Mesodermal cell (in vitro differentiated cells): ENCODE results near the gene EMD.
A peak's percentile ranks its signal among the peaks of the same experiment; 100 is the strongest.
"Not testable (repeated sequence)": the region's sequence is repeated elsewhere in the genome, so short reads cannot be mapped to it uniquely, and the experiment has no call there.

Source experiments
- H3K27ac ChIP-seq: 2 replicates; pipeline ENCODE4 v1.7.0; 2013; ENCODE audit warnings: mild to moderate bottlenecking, low read depth, low read length, moderate library complexity; ENCODE audit not compliant: severe bottlenecking
- H3K36me3 ChIP-seq: 2 replicates; pipeline ENCODE4 v1.7.1; 2013; ENCODE audit warnings: mild to moderate bottlenecking, low read length, moderate library complexity; ENCODE audit not compliant: control insufficient read depth, insufficient read depth
- H3K4me1 ChIP-seq: one replicate; pipeline ENCODE4 v1.7.1; 2013; ENCODE audit warnings: mild to moderate bottlenecking, low read length; ENCODE audit not compliant: insufficient read depth, control insufficient read depth, poor library complexity, severe bottlenecking
- H3K4me3 ChIP-seq: 2 replicates; pipeline ENCODE4 v1.7.0; 2013; ENCODE audit warnings: low read length, control low read depth, mild to moderate bottlenecking; ENCODE audit not compliant: insufficient read depth, poor library complexity, severe bottlenecking; ENCODE audit errors: extremely low read depth
- H3K9me3 ChIP-seq: 2 replicates; pipeline ENCODE4 v1.7.1; 2013; ENCODE audit warnings: mild to moderate bottlenecking, low read length, moderate library complexity; ENCODE audit not compliant: control insufficient read depth
- WGBS, 2 experiments: methylation state at CpG; one replicate each; pipeline ENCODE4 v1.1.5; 2013; ENCODE audit warnings: missing lambda C conversion rate in 2 of 2; ENCODE audit not compliant: insufficient coverage in 2 of 2; 5-methylcytosine and 5-hydroxymethylcytosine counted together

The EMD gene

DNA sequence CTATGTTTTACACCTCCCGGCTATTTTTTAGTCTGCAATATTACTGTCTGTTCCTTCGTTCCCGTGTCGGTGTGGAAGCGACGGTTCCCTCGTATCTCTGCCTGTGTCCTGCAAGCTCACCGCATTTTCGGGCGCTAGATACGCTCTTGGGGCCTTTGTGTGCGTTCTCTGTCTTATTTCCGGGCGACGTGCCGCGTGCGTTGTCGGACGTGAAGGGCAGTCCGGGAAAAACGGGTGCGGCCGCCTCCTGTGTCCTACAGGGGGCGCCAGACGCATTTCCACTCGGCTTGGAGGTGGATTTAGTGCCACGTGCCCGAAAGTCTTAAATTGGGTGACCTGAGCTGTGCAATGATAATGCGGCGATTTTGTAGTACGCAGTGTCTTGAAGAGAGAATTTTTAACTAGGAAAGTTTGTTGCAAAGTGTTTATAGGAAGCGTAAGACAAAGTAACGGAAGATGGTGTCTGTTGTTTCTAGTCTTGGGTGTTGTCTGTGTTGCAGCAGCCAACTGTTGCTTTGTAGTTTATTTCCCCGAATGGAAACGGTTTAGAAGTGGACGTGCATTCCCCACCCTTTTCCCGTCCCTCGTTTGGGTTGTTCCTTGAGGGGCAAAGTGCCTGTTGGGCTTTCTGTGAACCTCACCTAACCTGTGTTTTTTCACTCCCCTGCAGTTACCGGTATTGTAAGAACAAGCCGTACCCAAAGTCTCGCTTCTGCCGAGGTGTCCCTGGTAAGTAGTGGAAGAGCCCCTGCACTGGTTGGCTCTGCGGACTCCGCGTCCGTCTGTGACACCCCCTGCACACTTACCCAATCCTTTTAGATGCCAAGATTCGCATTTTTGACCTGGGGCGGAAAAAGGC lies 19.8 kb downstream of the EMD start:
- H3K4me3 ChIP-seq, result peak overlapping the region; percentile 65
- 0 to 1% methylated on average over 10 to 29 of the region's 49 CpGs for WGBS, 2 experiments
- H3K36me3 ChIP-seq, result peaks cover 18% of the 10 kb centered on the region
- H3K27ac ChIP-seq, result peak overlapping the region; percentile 98
- H3K9me3 ChIP-seq, result no peaks in the 10 kb centered on the region
- no peaks in the 10 kb centered on the region for H3K4me1 ChIP-seq

DNA sequence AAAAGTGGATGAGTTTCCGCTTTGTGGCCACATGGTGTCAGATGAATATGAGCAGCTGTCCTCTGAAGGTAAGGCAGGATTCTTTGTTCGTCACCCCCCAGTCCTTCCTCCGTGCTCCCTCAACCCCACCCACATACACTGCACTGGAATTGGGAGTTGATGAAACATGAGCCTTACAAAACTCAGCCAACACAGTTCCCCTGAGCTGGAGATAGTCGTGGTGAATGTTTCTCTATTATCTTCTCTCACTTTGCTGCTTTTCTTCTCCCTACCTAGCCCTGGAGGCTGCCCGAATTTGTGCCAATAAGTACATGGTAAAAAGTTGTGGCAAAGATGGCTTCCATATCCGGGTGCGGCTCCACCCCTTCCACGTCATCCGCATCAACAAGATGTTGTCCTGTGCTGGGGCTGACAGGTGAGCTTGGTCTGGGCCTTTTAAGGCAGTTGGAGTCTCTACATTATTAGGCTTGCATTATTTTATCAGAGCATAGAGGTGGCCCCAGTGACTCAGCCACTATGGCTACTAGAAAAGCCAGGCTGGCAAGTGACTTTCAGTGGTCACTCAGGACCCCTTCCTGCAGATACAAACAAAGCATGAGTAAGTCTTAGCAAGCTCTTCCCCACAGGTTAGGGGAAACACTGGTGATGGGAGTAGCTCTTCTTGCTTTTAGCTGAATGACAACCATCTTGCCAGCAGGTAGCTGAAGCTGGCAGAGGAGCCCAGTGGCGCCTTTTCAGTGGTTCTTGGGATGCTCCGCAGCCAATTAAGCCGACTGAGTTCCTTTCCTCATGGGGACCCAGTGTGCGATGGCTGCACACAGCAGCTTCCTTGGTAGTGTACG lies 20.7 kb downstream of the EMD start:
- H3K4me3 ChIP-seq, result peak overlapping the region; percentile 65
- H3K9me3 ChIP-seq, result no peaks in the 10 kb centered on the region
- 90 to 96% methylated on average over 2 to 3 of the region's 14 CpGs for WGBS, 2 experiments
- H3K27ac ChIP-seq, result peak overlapping the region; percentile 98
- H3K36me3 ChIP-seq, result peaks cover 18% of the 10 kb centered on the region
- H3K4me1 ChIP-seq, result no peaks in the 10 kb centered on the region

DNA sequence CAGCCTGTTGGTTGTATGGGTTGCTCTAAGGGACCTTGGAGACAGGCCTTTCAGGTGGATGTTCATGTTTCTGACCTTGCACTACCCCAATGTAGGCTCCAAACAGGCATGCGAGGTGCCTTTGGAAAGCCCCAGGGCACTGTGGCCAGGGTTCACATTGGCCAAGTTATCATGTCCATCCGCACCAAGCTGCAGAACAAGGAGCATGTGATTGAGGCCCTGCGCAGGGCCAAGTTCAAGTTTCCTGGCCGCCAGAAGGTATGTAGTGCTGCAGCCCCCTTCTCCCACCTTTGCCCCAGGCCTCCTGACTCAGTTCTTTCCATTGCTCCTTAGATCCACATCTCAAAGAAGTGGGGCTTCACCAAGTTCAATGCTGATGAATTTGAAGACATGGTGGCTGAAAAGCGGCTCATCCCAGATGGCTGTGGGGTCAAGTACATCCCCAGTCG lies 21.3 kb downstream of the EMD start:
- H3K36me3 ChIP-seq, result peaks cover 18% of the 10 kb centered on the region
- not testable (repeated sequence) for H3K4me3 ChIP-seq, H3K27ac ChIP-seq, H3K4me1 ChIP-seq, H3K9me3 ChIP-seq
- 100% methylated on average over 1 of the region's 6 CpGs; no CpG with 5 or more reads in 1 of the 2 experiments for WGBS, 2 experiments

DNA sequence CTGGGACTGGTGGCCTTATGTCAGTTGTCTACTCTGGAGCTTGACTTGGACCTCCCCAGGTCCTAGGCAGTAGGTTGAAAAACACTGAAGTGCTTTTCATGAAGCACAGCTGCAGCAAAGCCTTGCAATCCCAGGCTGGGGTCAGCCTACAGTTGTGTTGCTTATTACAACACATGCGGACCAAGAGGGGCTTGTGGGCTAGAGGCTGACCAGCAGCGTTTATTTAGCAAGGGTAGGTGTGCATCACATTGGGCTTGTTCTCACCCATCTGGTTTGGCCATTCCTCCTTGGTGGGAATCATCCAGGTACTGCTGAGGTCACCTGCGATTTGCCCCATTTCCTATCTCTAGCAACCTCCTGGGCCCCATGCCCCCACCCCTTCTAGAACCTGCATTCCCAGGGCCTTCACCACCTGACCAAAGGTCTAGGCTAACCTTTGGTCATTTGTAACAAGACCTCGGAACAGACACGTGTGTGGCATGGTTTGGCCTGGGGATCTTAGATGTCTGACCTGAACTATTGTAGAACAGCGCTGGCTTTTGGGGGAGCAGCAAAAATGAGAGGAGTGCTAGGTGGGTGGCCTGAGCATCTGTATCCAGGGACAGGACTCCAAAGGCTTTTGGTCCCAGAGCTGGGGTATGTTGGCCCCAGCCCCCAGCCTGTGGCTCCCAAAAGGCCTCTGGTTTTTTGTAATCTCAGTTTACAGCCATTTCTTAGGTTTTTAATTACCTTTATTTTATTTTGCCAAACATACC lies 22.1 kb downstream of the EMD start:
- Histone ChIP-seq H3K36me3 (peaks cover 18% of the 10 kb centered on the region), H3K4me1 (no peaks in the 10 kb centered on the region), H3K9me3 (no peaks in the 10 kb centered on the region), H3K4me3 (no peak overlapping the region), H3K27ac (no peak overlapping the region)
- 82 to 93% methylated on average over 3 of the region's 6 CpGs for WGBS, 2 experiments

GRCh38 chrX:154401918-154402621 lies 23.0 kb downstream of the EMD start:
- Histone ChIP-seq H3K9me3 (no peaks in the 10 kb centered on the region), H3K36me3 (peaks cover 18% of the 10 kb centered on the region), H3K27ac (no peak overlapping the region), H3K4me1 (no peaks in the 10 kb centered on the region), H3K4me3 (no peak overlapping the region)
- 86% methylated on average over 1 of the region's 6 CpGs; no CpG with 5 or more reads in 1 of the 2 experiments for WGBS, 2 experiments

DNA sequence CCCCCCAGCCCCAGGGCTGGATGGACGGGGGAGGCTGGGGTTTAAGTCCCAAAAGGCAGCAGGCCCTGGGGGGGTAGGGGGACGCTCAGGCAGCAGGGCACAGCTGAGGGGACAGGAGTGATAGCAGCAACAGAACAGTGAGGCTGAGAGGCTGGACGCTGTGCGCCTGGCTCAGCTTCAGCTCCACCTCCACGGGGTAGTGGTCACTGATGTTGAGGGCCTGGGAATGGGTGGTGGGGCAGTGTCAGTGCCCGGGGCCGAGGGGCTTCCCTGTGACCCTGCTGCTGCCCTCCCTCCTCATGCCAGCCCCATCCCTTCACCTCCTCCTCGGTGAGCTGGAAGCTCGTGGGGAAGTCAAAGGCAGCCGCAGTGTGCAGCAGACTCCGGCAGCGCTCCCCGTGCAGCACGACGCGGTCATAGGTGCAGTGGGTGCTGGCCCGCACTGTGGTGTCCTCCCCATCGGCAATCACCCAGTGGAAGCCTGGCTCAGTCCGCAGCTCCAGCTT lies 23.6 kb downstream of the EMD start:
- H3K4me3 ChIP-seq, result no peak overlapping the region
- WGBS, 2 experiments, result 91 to 92% methylated on average over 5 to 9 of the region's 19 CpGs
- peaks cover 18% of the 10 kb centered on the region for H3K36me3 ChIP-seq
- no peaks in the 10 kb centered on the region for H3K9me3 ChIP-seq
- no peak overlapping the region for H3K27ac ChIP-seq
- H3K4me1 ChIP-seq, result no peaks in the 10 kb centered on the region

GRCh38 chrX:154403192-154403591 lies 24.1 kb downstream of the EMD start:
- Histone ChIP-seq H3K4me3 (no peak overlapping the region), H3K36me3 (peaks cover 18% of the 10 kb centered on the region), H3K27ac (no peak overlapping the region), H3K9me3 (no peaks in the 10 kb centered on the region), H3K4me1 (no peaks in the 10 kb centered on the region)
- WGBS, 2 experiments, result 80 to 95% methylated on average over 1 to 8 of the region's 10 CpGs

GRCh38 chrX:154403858-154404257 lies 24.8 kb downstream of the EMD start:
- Histone ChIP-seq H3K4me3 (no peak overlapping the region), H3K27ac (no peak overlapping the region), H3K9me3 (no peaks in the 10 kb centered on the region)

GRCh38 chrX:154404625-154405192 lies 25.6 kb downstream of the EMD start:
- WGBS, 2 experiments, result 95% methylated on average over 8 of the region's 16 CpGs; no CpG with 5 or more reads in 1 of the 2 experiments
- no peak overlapping the region for H3K4me3 ChIP-seq

More at GRCh38 chrX:154403858-154404257, 24.8 kb downstream of the EMD start:
- H3K36me3 ChIP-seq, result peaks cover 16% of the 10 kb centered on the region
- WGBS, 2 experiments, result 93% methylated on average over 3 of the region's 4 CpGs; no CpG with 5 or more reads in 1 of the 2 experiments
- peaks cover 4% of the 10 kb centered on the region for H3K4me1 ChIP-seq

More at GRCh38 chrX:154404625-154405192, 25.6 kb downstream of the EMD start:
- H3K27ac ChIP-seq, result no peak overlapping the region
- no peaks in the 10 kb centered on the region for H3K9me3 ChIP-seq
- H3K4me1 ChIP-seq, result peaks cover 4% of the 10 kb centered on the region
- peaks cover 7% of the 10 kb centered on the region for H3K36me3 ChIP-seq
